T-helper 1 cell treated with Interleukin-12 subunit alpha and Interleukin-12 subunit beta and Interleukin-4 antibody, amounts not matched to agents 30 ng/mL and 1 ng/mL, for 36 hours (primary cell): ENCODE measurements around the gene LRRC74B. TPM values are rescaled to one million over a fixed set of nuclear protein-coding genes. Genes with fewer than 3 reads are reported as not detected.
"Not testable (repeated sequence)": the region's sequence is repeated elsewhere in the genome, so short reads cannot be mapped to it uniquely, and the experiment has no call there.

Experiments used
- intact Hi-C: fragments of 100-400 bp; cut with micrococcal nuclease; formaldehyde crosslinking; loops from one replicate; pipeline ENCODE4 v1.15.1; 2024
- total RNA-seq: library from RNA; stranded (reverse); gene quantifications from 2 replicates; pipeline ENCODE4 v1.2.3, GENCODE V29; 2022

Gene LRRC74B
- total RNA-seq, 1 donor from 2014 or later, result not detected

GRCh38 chr22:21051831-21052400 is 6.2 kb downstream of the LRRC74B start:
- intact Hi-C loops, result no loop called here

DNA sequence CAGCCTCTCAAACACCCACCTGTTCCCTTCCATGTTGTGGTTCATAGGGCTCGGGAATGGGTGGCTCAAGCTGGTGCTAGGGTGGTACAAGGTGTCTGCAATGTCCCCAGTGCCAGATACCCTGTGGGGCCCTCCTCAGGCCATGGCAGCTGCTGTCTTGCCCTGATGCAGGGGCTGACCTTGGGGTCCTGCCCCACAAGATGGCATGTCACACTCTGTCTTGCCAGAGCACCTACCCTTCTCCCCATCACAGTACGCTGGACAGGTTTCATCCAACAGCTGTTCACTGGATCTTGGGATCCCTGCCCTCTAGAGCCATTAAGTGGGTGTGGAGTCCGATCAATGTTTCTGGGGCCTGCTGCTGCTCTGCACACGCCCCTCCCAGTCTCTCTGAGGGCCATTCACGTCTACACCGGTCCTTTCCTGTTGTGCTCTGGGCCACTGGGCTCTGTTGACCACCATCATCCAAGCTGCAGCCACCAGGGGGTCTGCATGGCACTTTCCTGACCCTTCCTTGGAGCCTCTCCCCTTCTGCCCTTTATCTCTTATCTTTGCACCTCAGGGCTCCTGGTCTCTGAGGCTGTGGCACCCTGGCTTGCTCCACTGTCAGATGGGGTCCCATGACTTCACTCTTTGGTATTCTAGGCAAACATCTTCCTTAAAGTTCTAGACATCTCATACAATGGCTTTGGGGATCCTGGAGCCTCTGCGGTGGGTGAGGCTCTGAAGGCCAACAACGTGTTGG is 7.1 kb downstream of the LRRC74B start:
- intact Hi-C loops, result no loop called here

- intact Hi-C loops, result no loop called here
Measured at GRCh38 chr22:21054046-21054713, 8.4 kb downstream of the LRRC74B start.

GRCh38 chr22:21054714-21055563 is 9.2 kb downstream of the LRRC74B start:
- intact Hi-C loops, result no loop called here

DNA sequence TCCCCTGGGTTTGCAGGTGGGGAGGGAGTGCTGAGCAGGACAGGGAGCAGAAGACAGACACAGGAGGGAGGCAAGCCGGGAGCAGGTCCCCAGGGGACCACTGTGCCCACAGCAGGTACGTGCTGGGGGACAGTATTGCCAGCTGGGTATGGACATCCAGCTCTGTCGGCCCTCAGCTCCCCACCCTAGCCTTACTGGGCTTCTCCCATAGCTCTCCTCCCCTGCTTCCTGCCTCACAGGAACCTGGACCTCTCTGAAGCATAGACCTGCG is 9.8 kb downstream of the LRRC74B start:
- intact Hi-C loops, result no loop called here

DNA sequence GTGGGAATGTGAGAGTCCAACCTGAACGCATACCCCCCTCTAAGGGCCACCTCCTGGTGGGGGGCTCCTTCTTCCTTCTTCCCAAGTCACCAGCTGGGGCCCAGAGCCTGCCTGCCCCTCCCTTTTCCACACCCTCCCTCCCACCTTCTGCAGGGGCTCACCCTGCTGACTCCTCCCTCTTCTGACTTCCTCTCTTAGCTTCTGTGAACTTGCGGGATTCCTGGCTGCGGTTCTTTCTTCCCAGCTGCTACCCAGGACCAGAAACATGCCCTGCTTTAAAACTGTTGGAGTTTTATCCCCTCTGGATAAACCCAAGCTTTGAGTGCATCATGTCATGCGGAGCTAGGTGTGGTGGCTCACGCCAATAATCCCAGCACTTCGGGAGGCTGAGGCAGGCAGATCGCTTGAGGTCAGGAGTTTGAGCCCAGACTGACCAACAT is 10.2 kb downstream of the LRRC74B start:
- intact Hi-C loops, result no loop called here

DNA sequence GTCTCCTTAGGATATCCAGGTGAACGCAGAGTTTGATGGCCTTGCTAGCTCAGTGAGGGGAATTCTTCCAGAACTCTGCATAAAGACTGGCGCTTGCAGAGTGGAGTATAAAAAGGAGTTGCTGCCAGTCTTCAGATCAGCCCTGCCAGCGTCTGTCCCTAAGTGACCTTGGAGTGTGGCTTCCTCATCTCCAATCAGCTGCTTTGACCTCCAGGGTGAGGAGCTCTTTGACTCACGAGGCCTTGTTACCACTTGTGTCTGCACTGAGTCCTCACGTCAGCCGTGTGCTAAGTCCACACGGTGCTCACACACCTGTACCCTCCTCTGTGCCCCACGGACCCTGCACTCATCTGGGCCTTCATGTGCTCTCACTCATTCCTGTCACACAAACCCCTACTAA is 14.6 kb downstream of the LRRC74B start:
- intact Hi-C loops, result not testable (repeated sequence)

DNA sequence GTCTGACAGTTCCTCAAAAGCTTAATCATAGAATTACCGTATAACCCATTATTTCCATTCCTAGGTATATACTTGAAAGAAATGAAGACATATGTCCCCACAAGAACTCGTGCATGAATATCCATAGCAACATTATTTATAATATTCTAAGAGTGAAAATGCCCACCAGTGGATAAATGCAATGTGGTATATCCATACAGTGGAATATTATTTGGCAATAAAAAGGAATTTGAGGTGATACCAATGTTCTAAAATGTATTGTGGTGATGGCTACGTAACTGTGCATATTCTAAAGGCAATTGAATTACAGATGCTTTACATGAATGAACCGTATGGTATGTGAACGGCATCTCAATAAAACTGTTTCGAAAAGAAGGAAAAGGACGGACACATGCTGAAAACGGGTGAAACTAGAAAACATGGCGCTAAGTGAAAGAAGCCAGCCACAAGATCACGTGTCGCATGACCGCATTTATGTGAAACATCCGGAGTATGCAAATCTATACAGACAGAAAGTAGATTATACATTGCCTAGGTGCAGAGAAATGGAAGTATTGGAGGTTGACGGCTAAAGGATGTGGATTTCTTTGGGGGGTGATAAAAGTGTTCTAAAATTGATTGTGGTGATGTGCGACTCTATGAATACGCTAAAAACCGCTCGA is 16.0 kb downstream of the LRRC74B start:
- intact Hi-C loops, result not testable (repeated sequence)

GRCh38 chr22:21064425-21064824 is 18.7 kb downstream of the LRRC74B start:
- intact Hi-C loops, result not testable (repeated sequence)

DNA sequence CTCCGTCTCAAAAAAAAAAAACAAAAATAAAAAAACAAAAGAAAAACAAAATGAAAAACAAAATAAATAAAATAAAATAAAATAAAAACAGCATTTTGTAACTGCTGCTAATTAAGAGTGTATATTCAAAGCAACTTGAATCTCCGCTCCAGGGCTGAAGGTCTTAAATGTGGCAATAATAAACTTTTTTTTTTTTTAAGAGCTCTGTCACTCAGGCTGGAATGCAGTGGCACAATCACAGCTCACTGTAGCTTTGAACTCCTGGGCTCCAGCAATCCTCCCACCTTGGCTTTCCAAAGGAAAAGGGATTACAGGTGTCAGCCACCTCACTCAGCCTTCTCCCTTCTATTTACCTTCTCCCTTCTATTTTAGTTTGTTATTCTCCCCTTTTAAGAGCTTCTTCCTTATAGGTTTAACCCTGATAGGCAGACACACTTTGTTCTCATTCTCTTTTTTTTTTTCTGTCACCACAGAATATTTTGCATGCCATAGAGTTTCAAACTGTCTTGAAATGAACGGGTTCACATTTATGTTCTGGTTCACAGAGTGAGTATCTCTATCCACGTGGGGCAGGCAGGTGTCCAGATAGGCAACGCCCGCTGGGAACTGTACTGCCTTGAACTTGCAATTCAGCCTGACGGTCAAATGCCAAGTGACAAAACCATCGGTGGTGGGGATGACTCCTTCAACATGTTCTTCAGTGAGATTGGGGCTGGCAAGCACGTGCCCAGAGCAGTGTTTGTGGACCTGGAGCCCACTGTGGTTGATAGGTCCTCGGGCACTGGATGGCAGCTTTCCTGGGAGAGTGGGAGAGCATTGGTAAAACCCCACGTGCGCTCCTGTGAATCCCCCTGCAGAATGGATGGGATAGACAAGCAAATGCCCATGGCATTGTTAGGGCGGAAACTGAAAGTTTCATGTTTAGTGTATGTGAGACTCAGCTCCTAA is 19.4 kb downstream of the LRRC74B start:
- intact Hi-C loops, result no loop called here

DNA sequence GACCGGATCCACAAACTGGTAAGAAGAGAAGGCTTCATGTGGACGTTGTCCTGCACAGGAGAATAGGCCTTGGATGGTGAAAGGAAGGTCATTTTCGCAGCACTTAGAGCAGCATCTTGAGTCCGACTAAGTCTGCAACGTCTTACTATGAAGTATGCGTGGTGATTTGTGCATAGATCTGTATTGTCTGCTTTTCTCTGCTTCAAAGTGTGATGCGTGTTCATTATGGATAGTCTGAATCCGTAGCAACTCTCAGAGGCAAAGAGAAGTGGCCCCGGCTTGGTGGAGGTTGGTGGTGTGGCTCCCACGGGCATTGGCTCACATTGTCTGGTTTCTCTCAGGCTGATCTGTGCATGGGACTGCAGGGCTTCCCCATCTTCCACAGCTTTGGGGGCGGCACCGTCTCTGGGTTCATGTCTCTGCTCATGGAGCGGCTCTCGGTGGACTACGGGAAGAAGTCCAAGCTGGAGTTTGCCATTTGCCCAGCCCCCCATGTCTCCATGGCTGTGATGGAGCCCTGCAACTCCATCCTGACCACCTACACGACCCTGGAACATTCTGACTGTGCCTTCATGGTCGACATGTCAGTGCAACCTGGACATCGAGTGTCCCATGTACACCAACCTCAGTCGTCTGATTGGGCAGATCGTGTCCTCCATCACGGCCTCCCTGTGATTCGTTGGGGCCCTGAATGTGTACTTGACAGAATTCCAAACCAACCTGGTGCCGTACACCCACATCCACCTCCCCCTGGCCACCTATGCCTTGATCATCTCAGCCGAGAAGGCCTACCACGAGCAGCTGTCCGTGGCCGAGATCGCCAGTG is 21.5 kb downstream of the LRRC74B start:
- intact Hi-C loops, result no loop called here

DNA sequence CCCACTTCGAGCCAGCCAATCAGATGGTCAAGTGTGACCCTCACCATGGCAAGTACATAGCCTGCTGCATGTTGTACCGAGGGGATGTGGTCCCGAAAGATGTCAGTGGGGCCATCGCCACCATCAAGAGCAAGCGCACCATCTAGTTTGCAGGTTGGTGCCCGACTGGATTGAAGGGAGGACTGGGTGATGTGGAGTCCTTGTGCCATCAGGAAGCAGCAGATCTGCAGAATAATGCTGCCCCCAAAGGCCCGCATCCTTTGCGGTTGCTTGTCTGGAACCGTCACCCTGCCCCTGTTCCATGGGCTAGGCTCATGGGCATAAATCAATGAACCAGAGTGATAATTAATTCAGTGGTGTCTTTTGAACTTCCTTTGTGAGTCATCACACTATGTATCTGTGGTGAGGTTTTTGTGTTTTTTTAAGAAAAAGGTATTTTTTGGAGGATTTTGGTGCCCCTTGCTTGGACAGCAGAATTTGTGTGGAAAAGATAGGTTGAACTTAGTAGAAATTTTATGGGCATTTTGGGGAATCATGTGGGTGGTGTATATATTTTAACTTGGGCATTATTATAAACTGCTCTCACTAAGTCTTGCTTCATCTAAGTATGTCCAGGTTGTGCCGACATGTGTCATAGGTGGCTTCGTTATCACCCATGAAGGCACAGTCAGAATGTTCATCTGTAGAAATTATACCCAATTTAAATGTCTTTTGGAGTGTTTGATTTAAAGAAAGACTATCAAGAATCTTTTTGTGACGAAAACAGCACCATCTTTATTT is 22.3 kb downstream of the LRRC74B start:
- intact Hi-C loops, result no loop called here

GRCh38 chr22:21068681-21069276 is 23.0 kb downstream of the LRRC74B start:
- intact Hi-C loops, result no loop called here

DNA sequence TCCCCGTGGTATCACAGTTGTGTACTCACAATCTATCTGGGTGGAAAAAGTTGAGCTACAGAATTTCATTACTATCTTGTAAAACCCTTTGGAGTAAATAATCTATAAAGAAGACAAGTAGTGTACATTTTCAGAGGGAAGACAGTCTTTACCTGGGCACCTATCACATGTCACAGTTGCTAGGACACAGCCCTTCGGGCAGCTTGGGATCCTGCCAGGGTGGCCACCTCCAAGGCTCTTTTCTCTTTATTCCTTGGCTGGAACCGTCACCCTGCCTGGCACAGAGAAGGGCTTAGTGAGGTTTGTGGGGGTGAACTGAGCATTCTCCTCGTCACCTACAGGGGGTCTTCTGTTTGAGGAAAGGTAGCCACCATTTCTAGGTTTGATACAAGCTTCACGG is 23.6 kb downstream of the LRRC74B start:
- intact Hi-C loops, result no loop called here

DNA sequence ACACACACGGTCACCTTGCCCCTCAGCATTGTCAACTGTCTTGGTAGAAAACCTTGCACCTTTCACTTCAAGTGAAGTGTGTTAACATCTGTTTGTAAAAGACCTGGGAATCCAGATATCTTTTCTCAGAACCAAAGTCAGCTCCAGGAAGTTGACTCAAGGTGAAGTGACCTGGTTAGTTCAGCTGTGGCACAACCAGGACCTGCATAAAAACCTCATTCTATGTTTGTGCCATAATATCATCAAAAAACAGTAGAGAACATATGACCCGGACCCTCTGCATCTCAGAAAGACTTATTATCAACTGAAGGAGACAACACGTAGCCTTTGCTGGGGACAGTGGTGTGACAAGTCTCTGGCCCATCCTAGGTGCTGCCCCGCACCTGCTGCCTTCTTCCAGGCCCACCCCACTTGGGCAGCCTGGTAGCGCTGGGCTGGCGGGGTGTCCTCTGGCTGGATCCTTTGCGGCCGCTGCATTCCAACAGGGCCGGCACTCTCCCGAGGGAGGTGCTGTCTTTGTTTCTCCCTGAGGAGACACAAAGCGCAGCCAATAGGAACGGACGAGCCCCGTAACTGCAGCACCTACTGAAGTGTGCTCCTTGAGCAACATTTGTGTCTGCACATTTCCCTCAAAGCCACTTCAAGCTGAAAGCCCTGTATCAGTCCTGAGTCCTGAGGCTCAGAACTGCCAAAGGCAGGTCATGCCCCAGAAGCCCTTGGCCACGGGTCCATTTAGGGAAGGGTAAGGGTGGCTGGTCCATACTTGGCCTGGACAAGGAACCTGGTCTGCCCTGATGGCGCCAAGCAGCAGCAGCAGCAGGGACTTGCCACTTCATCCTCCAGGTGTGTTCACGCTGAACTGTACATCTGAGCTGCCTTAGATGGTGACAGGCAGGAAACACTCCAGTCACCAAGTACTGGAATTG is 25.2 kb downstream of the LRRC74B start:
- intact Hi-C loops, result no loop called here

GRCh38 chr22:21071796-21072195 is 26.1 kb downstream of the LRRC74B start:
- intact Hi-C loops, result not testable (repeated sequence)

GRCh38 chr22:21073023-21073422 is 27.3 kb downstream of the LRRC74B start:
- intact Hi-C loops, result no loop called here
